Stimulated activated CD4-positive, alpha-beta T cell treated with anti-CD3 and anti-CD28 coated beads, Interleukin-12 subunit alpha, Interleukin-12 subunit beta, amount 100 ng/mL, for 48 hours (primary cell): ENCODE results near the gene OTUD1.

Experiments used
- DNase-seq, 3 donors: peaks; one replicate each; pipeline ENCODE4 v3.0.0-alpha.2; 2020; ENCODE audit warnings: low read depth in 2 of 3, low spot score in 1 of 3

OTUD1 gene

GRCh38 chr10:23421397-23421796, 17.5 kb upstream of the OTUD1 start:
- no peak for DNase-seq

GRCh38 chr10:23422003-23422411, 16.9 kb upstream of the OTUD1 start:
- DNase-seq = no peak

GRCh38 chr10:23432166-23432565, 6.7 kb upstream of the OTUD1 start:
- DNase-seq = no peak

- no peak for DNase-seq
Measured at GRCh38 chr10:23432639-23433038, 6.2 kb upstream of the OTUD1 start.

GRCh38 chr10:23433701-23434100, 5.2 kb upstream of the OTUD1 start:
- no peak for DNase-seq

- no peak for DNase-seq
Measured at GRCh38 chr10:23435378-23435777, 3.5 kb upstream of the OTUD1 start.

GRCh38 chr10:23436983-23437382, 1.9 kb upstream of the OTUD1 start:
- DNase-seq = no peak

GRCh38 chr10:23437963-23438546, 820 bp upstream of the OTUD1 start:
- DNase-seq = no peak

GRCh38 chr10:23439452-23439960, 631 bp downstream of the OTUD1 start:
- DNase-seq = peak in 1 of 3 donors; percentile 20

GRCh38 chr10:23439961-23440889, 1.4 kb downstream of the OTUD1 start:
- peak in 1 of 3 donors; percentile 20 for DNase-seq

GRCh38 chr10:23441251-23441650, 2.4 kb downstream of the OTUD1 start:
- no peak for DNase-seq

- no peak for DNase-seq
Measured at GRCh38 chr10:23442936-23443335, 4.1 kb downstream of the OTUD1 start.

GRCh38 chr10:23445591-23445990, 6.7 kb downstream of the OTUD1 start:
- DNase-seq = no peak

- DNase-seq = no peak
Measured at GRCh38 chr10:23448323-23448722, 9.4 kb downstream of the OTUD1 start.

GRCh38 chr10:23448802-23449570, 10.1 kb downstream of the OTUD1 start:
- DNase-seq = peak in 1 of 3 donors; percentile 14

- DNase-seq = no peak
Measured at GRCh38 chr10:23452033-23452655, 13.3 kb downstream of the OTUD1 start.

- no peak for DNase-seq
Measured at GRCh38 chr10:23453465-23453864, 14.6 kb downstream of the OTUD1 start.

GRCh38 chr10:23457632-23458417, 18.9 kb downstream of the OTUD1 start:
- no peak for DNase-seq

GRCh38 chr10:23459308-23459939, 20.5 kb downstream of the OTUD1 start:
- no peak for DNase-seq

- DNase-seq = no peak
Measured at GRCh38 chr10:23461557-23461956, 22.7 kb downstream of the OTUD1 start.
